GM19328 (cell line): Measurements from ENCODE around the gene CLEC3B.
"Not testable (repeated sequence)": the region's sequence is repeated elsewhere in the genome, so short reads cannot be mapped to it uniquely, and the experiment has no call there.

Experiments
- ATAC-seq: cut with Tn5 transposase; IDR thresholded peaks from one replicate; pipeline ENCODE4 v1.9.1; 2021; ENCODE audit warnings: mild to moderate bottlenecking, moderate library complexity; ENCODE audit not compliant: unreplicated experiment

CLEC3B gene

GRCh38 chr3:45064512-45065372 is 38.6 kb downstream of the CLEC3B start:
- ATAC-seq: no peak

- no peak for ATAC-seq
These were observed 39.2 kb downstream of the CLEC3B start for GRCh38 chr3:45065373-45065720.

GRCh38 chr3:45066109-45066801 is 40.2 kb downstream of the CLEC3B start:
- no peak for ATAC-seq

- ATAC-seq: no peak
These were observed 41.4 kb downstream of the CLEC3B start for GRCh38 chr3:45067486-45067885.

- ATAC-seq: no peak
These were observed 41.8 kb downstream of the CLEC3B start for GRCh38 chr3:45067941-45068340.

GRCh38 chr3:45071075-45071474 is 45.0 kb downstream of the CLEC3B start:
- ATAC-seq: no peak

GRCh38 chr3:45075821-45076625 is 49.9 kb downstream of the CLEC3B start:
- no peak for ATAC-seq

GRCh38 chr3:45078256-45078655 is 52.2 kb downstream of the CLEC3B start:
- ATAC-seq: not testable (repeated sequence)

- no peak for ATAC-seq
These were observed 52.9 kb downstream of the CLEC3B start for GRCh38 chr3:45078910-45079522.

GRCh38 chr3:45079715-45080114 is 53.6 kb downstream of the CLEC3B start:
- no peak for ATAC-seq

- no peak for ATAC-seq
These were observed 54.7 kb downstream of the CLEC3B start for GRCh38 chr3:45080824-45081223.

- no peak for ATAC-seq
These were observed 55.5 kb downstream of the CLEC3B start for GRCh38 chr3:45081506-45082141.

- ATAC-seq: no peak
These were observed 56.0 kb downstream of the CLEC3B start for GRCh38 chr3:45082142-45082538.

GRCh38 chr3:45083023-45083422 is 56.9 kb downstream of the CLEC3B start:
- ATAC-seq: no peak

GRCh38 chr3:45084361-45084760 is 58.3 kb downstream of the CLEC3B start:
- no peak for ATAC-seq

GRCh38 chr3:45084820-45085816 is 59.0 kb downstream of the CLEC3B start:
- no peak for ATAC-seq
